Myocyte (in vitro differentiated cells): ENCODE measurements around the gene ZNF501. TPM values are rescaled to one million over a fixed set of nuclear protein-coding genes. Genes with fewer than 3 reads are reported as not detected.

Experiments used
- total RNA-seq: library from RNA; depleted of rRNA; stranded (reverse); fragments of >200 nt; gene quantifications from 2 replicates; pipeline ENCODE4 v1.2.3, GENCODE V29; 2014

Gene ZNF501
- total RNA-seq, 1 donor from 2014 or later, result 1.1 TPM

Other genes with a start within 250 kb of the ZNF501 start
- 8.8 and 8.9 TPM in 2 replicates for gene ZKSCAN7, start 174.4 kb upstream of the ZNF501 start, total RNA-seq
- gene ZNF660, start 144.7 kb upstream of the ZNF501 start, total RNA-seq, result 1.8 and 2.1 TPM in 2 replicates
- gene ZNF197, start 104.6 kb upstream of the ZNF501 start, total RNA-seq, result 25.0 and 25.2 TPM in 2 replicates
- gene ZNF35, start 80.9 kb upstream of the ZNF501 start, total RNA-seq, result 15.3 and 18.7 TPM in 2 replicates
- 2.0 and 2.6 TPM in 2 replicates for gene ZNF502, start 17.0 kb upstream of the ZNF501 start, total RNA-seq
- gene KIAA1143, start 32.0 kb downstream of the ZNF501 start, total RNA-seq, result 24.9 and 36.5 TPM in 2 replicates
- gene KIF15, start 32.2 kb downstream of the ZNF501 start, total RNA-seq, result 0.47 and 1.2 TPM in 2 replicates
- 12.0 and 16.3 TPM in 2 replicates for gene TMEM42, start 132.3 kb downstream of the ZNF501 start, total RNA-seq
- not detected in 2 replicates for gene TGM4, start 145.0 kb downstream of the ZNF501 start, total RNA-seq
- 60.7 and 66.0 TPM in 2 replicates for gene ZDHHC3, start 246.5 kb downstream of the ZNF501 start, total RNA-seq
- 66.9 and 93.0 TPM in 2 replicates for gene EXOSC7, start 246.6 kb downstream of the ZNF501 start, total RNA-seq